ENCODE data around the gene ZNFX1.

Gene ZNFX1

GRCh38 chr20:49278818-49279676, 1.2 kb upstream of the ZNFX1 start:
- FAIRE-seq, result no peak

DNA sequence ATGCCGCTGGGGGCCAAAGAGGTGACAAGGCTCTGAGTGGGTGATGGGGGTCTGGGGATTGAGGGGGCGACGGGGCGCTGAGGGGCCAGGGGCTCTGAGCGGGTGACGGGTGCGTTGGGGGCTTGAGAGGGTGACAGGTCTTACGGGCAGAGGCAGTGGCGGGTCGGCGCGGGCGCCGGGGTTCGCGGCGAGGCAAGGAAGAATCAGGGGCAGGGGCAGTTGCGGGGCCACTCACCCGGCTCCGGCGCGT, 146 bp downstream of the ZNFX1 start:
- no peak for FAIRE-seq

DNA sequence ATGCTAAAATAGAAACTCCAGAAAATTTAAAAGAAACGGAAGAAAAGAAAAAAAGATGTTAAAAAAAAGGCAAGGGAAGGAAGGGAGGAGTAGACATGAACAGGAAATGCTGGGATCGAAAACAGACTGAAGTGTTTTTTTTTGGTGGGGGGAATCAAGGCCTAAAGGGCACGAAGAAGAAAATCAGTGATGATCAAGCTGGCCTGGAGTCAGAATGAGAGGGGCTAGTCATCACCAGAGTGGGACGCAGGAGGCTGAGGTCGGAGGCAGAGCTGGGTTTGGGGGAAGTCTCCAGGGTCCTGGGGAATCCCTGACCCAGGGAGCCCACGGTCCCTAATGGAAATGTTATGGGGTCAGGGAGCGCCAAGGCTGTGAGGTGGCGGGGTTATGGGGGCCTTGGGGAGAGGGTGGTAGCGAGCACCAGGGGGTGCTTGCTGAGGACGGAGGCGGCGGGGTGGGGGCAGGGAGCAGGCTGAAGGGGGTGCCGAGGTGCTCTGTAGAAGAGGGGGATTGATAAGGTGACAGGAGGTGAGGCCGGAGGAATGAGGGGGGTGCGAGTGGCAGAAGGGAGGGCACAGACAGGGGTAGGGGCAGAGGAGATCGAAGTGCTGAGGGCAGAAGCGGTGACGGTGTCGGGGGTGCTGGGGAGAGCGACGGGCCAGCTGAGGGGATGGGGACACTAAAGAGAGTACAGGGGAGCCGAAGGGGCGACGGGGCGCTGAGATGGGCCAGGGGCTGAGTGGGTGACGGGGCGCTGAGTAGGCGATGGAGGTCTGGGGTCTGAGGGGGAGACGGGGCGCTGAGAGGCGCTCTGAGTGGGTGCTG, 684 bp downstream of the ZNFX1 start:
- FAIRE-seq, result no peak

- FAIRE-seq, result no peak
Observed at GRCh38 chr20:49276161-49276960, 1.5 kb downstream of the ZNFX1 start.

GRCh38 chr20:49275636-49276035, 2.2 kb downstream of the ZNFX1 start:
- FAIRE-seq, result no peak

DNA sequence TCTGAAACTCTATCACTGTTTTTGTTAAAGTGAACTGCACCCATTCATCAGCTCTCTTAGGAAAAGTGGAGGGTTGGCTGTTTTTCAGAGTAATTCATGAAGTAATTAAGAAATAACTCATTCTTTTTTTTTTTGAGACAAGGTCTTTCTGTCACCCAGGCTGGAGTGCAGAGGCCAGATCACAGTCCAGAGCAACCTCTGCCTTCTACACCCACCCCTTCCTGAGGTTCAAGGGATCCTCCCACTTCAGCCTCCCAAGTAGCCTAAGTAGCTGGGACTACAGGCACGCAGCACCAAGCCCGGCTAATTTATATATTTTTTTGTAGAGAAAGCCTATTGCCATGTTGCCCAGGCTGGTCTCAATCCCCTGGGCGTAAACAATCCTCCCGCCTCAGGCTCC, 2.6 kb downstream of the ZNFX1 start:
- no peak for FAIRE-seq

DNA sequence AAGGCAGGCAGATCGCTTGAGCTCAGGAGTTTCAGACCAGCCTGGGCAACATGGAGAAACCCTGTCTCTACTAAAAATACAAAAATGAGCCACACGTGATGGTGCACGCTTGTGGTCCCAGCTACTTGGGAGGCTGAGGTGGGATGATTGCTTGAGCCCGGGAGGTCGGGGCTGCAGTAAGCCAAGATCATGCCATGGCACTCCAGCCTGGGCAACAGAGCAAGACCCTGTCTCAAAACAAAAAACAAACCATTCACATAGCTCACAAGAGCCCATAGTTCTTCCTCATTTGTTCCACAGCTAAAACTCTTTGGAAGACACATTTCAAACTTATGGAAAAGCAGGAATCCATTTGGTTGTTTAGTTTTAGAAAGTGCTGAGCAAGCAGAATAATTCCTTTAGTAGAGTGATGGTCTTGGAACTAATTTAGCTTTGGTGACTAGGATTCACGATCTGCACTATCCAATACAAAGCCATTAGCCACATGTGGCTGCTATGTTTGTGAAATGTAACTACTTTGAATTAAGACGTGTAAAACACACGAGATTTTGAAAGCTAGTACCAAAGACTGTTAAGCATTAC, 4.1 kb downstream of the ZNFX1 start:
- no peak for FAIRE-seq

DNA sequence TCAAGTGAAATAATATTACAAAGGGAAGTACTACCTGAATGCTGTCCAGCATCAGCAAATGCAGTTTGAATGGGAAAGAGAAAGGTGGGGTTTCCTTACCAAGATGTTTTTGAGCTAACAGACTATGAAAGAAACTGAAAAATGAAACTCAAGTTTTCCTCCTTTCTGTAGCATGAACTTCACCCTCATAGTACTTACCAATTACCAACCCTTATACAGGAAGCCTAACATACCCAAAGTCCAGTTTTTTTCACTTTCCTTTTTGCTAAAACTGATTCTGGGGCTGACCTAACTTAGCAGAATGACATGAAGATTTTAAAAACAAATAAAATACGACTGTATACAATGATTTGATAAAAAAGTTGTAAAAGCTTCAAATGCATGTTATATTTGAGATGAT, 5.2 kb downstream of the ZNFX1 start:
- FAIRE-seq, result no peak

DNA sequence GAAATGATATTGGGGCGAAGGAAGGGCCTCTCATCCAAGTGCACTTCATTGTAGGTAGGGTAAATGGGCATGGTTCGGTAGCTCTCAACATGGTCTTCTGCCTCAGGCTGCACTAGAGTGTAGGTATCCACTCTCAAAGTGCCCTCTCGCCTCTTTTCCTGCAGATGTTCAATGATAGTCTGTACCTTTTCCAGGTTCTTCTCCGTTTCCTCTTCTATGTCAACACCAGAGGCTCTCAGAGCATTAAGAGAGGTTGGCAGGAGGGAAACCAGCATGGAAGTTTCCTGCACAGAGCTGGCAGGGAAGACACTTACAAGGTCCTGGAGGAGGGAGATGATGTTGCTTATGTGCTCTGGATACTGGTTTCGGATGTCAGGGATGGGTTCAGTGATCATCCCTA, 7.1 kb downstream of the ZNFX1 start:
- no peak for FAIRE-seq

DNA sequence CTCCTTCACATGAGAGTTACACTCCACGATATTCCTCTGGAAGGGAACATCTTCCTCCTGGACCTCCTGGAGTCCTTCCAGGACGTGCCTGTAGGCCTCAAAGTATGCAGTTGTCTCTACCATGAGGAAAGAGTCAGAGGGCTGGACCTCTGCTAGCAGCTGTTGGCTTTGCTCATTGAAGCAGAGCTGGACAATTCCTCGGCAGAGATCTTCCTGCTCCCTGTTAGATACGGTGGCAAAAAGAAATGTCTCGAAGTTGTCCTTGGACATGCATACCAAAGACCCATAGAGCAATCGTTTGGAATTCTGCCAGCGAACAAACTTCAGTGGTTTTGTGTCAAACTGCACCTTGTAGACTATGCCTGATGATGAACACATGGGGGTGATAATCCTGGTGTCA, 7.7 kb downstream of the ZNFX1 start:
- FAIRE-seq, result no peak

DNA sequence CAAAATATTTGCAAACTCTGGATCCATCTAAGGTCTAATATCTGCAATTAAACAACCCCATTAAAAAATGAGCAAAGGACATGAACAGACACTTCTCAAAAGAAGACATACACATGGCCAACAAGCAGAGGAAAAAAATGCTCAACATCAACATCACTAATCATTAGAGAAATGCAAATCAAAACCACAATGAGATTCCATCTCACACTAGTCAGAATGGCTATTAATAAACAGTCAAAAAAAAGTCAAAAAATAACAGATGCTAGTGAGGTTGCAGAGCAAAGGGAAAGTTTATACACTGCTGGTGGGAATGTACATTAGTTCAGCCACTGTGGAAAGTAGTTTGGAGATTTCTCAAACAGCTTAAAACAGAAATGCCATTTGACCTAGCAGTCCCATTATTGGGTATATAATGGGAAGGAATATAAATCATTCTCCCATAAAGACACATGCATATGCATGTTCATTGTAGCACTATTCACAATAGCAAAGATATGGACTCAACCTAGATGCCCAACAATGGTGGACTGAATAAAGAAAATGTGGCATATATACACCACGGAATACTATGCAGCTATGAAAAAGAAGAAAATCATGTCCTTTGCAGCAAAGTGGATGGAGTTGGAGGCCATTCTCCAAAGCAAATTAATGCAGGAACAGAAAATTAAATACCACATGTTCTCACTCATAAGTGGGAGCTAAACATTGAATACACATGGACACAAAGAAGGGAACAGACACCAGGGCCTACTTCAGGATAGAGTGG, 9.1 kb downstream of the ZNFX1 start:
- FAIRE-seq, result no peak

DNA sequence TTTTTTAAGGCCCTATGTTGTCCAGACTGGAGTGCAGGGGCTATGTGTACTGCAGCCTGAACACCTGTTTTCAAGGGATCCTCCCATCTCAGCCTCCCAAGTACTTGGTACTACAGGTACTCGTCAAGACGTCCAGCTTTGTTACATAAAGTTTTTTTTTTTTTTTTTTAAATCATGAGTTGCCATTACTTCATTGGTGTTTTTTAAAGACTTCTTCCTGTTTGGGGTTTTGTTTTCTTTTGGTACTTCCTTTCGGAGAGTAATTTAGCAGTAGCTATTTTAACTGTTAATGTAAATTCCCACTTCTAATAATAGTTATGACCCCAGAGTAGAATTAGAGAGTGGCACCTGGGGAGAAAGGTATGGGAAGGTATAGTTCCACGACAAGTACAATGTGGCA, 10.5 kb downstream of the ZNFX1 start:
- FAIRE-seq, result no peak

DNA sequence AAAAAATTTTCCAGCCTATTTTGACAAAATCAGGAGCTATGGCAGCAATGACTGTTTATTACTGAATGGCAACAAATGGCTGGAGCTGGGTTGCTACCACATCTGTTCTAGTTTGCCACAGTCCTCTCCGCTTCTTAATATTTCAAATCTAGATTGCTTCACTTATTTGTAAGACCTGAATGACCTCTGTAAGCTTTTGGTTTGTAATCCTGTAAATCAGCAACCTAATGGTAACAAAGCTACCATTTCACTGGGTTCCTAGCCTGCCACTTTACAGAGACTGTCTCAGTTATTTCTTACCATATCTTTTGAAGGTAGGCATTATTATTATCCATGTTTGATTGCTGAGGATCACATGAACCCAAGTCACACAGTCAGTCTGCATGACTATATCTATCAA, 15.4 kb downstream of the ZNFX1 start:
- FAIRE-seq, result no peak

DNA sequence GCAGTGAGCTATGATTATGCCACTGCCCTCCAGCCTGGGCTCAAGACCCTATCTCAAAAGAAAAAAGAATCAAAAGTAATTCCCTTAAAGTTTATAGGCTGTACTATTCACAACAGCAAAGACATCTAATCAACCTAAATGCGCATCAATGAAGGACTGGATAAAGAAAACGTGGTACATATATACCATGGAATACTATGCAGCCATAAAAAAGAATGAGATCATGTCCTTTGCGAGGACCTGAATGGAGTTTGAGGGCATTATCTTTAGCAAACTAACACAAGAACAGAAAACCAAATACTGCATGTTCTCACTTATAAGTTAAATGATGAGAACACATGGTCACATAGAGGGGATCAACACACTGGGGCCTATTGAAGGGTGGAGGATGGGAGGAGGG, 16.7 kb downstream of the ZNFX1 start:
- FAIRE-seq, result no peak

- FAIRE-seq, result no peak
Observed at GRCh38 chr20:49260218-49260617, 17.6 kb downstream of the ZNFX1 start.

DNA sequence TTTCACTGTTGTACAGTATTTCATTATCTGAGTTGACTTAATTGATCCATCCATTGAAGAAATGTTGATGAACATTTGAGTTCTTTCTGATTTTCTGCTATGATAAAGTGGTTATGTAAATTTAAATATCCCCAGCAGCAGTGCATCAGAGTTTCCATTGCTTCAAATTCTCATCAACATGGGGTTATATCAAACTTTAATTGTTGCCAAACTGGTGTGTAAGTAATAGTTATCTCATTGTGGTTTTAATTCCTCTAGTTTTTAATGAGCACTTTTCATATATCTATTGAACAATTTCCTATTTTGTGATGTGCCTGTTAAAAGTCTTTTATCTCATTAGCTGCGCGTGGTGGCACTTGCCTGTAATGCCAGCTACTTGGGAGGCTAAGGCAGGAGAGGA, 18.1 kb downstream of the ZNFX1 start:
- no peak for FAIRE-seq

DNA sequence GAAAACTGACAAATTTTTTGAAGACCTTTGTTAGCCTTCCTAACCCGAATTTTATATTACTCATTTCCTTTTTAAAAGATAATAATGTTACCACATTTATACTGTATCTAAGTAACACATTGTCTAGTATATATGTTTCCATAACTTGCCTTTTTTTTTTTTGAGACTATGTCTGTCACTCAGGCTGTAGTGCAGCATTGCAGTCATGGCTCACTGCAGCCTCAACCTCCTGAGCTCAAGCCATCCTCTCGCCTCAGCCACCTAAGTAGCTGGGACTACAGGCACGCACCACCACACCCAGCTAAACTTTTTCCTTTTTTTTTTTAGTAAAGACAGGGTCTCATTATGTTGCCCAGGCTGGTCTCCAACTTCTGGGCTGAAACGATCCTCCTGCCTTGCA, 18.6 kb downstream of the ZNFX1 start:
- no peak for FAIRE-seq

DNA sequence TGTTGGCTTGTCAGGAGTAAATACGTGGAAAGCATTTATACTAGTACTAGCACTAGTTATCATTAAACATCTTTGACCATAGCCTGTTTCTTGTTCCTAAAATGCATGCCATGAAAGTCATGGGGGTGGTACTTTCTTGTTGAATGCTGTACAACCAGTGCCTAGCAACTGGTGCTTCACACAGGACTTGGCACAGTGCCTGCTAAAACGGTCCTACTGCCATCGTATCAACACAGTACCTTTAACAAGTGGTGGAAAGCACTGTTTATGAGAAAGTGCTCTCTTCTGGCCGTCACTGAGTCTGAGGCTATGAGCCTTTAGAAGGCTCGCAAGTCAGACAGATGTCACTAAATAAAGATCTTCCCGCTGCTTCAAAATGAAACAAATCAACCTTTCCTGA, 21.6 kb downstream of the ZNFX1 start:
- no peak for FAIRE-seq

- no peak for FAIRE-seq
Observed at GRCh38 chr20:49252556-49253350, 25.1 kb downstream of the ZNFX1 start.

- no peak for FAIRE-seq
Observed at GRCh38 chr20:49248879-49249665, 28.8 kb downstream of the ZNFX1 start.

DNA sequence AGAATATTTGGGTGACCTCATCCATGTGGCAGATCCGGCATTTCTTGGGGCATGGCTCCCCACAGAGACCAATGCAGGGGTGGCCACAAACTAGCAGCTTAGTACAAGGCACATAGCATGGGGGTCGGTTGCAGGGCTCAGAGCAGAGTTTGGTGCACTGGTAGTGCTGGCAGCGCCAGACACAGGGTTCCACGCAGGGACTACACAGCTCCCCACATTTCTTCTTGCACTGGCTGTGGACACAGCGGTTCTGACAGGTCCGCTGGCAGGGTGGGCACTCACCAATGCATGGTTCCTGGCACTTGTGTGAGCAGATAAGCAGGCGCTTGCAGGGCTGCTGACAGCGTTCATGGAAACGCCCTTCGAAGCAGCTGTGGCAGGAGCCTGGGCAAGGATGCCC, 29.6 kb downstream of the ZNFX1 start:
- no peak for FAIRE-seq

All from G401.6 (cell line).